AG09309 (cell line): ENCODE results near the gene GRIK3.

Source experiments
- DNase-seq: peaks from one replicate; pipeline ENCODE4 v3.0.0-alpha.2; 2010; ENCODE audit warnings: low read depth
- H3K4me3 ChIP-seq: 2 replicates; pipeline ENCODE4 v1.5.1; 2011; ENCODE audit warnings: mild to moderate bottlenecking, low read depth, low read length, moderate library complexity; ENCODE audit not compliant: control insufficient read depth
- TF ChIP-seq, protein P1 (sequence below): IDR thresholded peaks from 2 replicates; pipeline ENCODE4 v1.5.1; 2011; ENCODE audit warnings: mild to moderate bottlenecking, low read depth, low read length, inconsistent platforms; ENCODE audit not compliant: insufficient read depth, control insufficient read depth; ENCODE audit errors: missing control alignments

GRIK3 gene

GRCh38 chr1:37032660-37033354, 1.5 kb downstream of the GRIK3 start:
- no peak for DNase-seq
- TF ChIP-seq, protein P1, sequence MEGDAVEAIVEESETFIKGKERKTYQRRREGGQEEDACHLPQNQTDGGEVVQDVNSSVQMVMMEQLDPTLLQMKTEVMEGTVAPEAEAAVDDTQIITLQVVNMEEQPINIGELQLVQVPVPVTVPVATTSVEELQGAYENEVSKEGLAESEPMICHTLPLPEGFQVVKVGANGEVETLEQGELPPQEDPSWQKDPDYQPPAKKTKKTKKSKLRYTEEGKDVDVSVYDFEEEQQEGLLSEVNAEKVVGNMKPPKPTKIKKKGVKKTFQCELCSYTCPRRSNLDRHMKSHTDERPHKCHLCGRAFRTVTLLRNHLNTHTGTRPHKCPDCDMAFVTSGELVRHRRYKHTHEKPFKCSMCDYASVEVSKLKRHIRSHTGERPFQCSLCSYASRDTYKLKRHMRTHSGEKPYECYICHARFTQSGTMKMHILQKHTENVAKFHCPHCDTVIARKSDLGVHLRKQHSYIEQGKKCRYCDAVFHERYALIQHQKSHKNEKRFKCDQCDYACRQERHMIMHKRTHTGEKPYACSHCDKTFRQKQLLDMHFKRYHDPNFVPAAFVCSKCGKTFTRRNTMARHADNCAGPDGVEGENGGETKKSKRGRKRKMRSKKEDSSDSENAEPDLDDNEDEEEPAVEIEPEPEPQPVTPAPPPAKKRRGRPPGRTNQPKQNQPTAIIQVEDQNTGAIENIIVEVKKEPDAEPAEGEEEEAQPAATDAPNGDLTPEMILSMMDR: no peak
- no peak overlapping the region for H3K4me3 ChIP-seq

GRCh38 chr1:37031871-37032270, 2.4 kb downstream of the GRIK3 start:
- no peak overlapping the region for H3K4me3 ChIP-seq
- DNase-seq: no peak
- TF ChIP-seq, protein P1: no peak

DNA sequence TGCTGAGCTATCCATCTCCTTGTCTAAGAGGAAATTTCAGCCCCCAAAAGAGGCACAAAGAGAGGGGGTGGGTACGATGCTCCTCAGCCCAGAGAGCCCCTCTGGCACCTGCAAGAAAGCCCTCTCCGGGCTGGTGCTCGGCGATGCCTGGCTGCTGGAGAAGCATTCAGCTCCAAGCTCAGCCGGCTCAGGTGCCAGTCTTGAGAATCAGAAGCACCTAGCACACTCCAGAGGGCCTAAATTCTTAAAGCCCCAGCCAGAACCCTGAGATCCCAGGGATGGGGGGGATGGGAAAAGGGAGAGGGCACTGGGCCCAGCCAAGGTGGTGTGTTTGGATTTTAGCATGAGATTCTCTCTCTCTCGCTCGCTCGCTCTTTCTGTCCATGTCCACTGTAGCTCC, 2.9 kb downstream of the GRIK3 start:
- DNase-seq: no peak
- TF ChIP-seq, protein P1: no peak
- H3K4me3 ChIP-seq: no peak overlapping the region

DNA sequence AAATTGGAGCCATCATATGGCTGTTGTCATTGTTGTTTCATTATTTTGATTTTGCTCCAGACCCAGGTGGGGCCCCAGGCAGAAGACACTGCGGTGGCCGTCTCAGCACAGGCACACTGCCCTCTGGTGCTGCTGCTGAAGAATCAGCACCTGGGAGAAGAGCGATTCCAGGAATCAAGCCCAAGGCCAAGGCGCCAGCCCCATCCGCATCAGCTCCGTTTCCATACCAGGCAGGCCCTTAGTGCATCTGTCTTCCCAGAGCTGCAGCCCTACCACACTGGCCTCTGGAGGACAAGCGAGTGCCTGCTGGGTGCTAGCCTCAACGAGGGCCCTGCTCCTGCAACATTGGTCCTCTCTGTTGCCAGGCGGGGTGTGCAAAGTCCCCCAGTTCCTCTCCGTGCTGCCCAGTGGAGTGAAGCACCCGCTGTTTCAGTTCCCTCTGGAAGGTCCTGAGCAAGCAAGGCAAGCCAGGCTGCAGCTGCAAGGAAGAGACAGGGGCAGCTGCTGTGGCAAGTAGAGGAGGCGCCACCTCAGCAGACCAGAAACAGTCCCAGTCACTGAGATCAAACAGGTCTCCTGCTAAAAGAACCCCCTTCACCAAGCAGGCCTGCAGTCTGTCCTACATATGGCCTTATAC, 5.2 kb downstream of the GRIK3 start:
- H3K4me3 ChIP-seq: no peak overlapping the region
- TF ChIP-seq, protein P1: no peak
- no peak for DNase-seq

DNA sequence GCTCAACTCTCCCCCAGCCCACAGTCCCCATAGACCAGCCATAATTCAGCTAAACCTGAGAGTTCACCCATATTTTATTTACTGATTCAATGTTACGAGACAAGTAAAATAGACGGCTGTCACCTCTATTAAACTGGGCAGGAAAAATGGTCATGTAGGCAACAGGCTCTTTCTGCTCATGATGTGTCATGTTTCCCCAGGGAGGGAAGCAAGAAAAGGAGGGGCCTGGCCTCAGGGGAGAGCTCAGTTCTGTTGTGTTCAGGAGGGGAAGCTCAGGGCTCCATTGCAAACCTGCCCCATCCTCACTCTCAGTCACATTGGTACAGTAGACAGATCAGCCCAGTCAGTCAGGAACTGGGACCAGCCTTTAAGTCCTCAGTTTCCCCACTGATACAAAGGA, 12.8 kb downstream of the GRIK3 start:
- H3K4me3 ChIP-seq: no peak overlapping the region
- TF ChIP-seq, protein P1: no peak
- no peak for DNase-seq

DNA sequence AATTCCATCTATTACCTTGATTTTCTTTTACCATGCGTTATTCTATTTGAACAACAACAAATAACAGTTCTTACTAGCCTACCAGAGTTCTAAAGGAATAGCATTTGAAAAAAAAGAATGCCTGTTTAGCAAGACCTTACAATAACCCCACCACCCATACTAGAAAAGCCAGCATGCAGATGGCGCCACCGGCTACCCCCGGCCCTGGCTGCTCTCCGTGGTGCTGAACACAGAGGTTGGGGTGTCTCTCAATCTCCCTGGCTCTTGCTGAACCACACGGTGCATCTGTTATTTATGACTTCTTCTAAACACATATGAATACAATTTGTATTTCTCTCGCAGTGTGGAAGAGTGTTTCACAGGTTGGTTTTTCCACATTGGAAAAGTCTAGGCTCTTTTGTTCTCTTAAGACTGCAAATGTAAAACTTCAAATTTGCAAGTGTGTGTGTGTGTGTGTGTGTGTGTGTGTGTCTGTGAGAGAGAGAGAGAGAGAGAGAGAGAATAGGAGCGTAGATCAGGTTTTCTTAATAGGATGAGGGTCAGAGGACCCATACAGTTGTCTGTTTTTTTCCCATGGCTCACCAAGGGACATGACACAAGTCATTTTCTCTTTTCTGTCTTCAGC, 13.6 kb downstream of the GRIK3 start:
- no peak for DNase-seq
- TF ChIP-seq, protein P1: no peak
- no peak overlapping the region for H3K4me3 ChIP-seq
